NT2/D1 (cell line): ENCODE measurements around the gene ABCG1.

ENCODE experiments used
- YY1 ChIP-seq: IDR thresholded peaks from 2 replicates; pipeline ENCODE4 v1.6.1; 2011; ENCODE audit not compliant: insufficient read length, insufficient read depth
- ZNF274 ChIP-seq: IDR thresholded peaks from 2 replicates; pipeline ENCODE4 v1.6.1; 2011; ENCODE audit warnings: mild to moderate bottlenecking, low read depth, low read length

DNA sequence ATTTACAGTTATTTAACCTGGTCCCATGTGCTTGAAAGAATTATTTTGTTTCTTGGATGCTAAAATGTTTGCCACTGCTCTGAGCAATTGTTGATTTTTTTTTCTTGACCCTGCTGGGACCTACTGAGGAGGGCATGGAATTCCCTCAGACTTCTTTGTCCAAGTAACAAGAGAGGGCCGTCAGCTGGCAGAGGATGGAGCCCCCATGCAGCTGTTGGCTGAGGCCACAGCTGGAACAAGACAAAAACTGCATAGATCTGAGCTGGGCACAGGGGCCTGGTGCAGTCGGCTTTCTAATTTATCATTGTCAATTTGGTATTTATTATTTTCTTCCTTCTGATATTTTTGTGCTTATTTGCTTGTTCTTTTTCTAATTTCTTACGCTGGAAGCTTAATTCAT lies 39.6 kb upstream of the ABCG1 start:
- no peak for TF ChIP-seq ZNF274
- TF ChIP-seq YY1, result no peak
